ENCODE data around the gene ATP6V1B1.
"Not testable (repeated sequence)": the region's sequence is repeated elsewhere in the genome, so short reads cannot be mapped to it uniquely, and the experiment has no call there.

Gene ATP6V1B1

DNA sequence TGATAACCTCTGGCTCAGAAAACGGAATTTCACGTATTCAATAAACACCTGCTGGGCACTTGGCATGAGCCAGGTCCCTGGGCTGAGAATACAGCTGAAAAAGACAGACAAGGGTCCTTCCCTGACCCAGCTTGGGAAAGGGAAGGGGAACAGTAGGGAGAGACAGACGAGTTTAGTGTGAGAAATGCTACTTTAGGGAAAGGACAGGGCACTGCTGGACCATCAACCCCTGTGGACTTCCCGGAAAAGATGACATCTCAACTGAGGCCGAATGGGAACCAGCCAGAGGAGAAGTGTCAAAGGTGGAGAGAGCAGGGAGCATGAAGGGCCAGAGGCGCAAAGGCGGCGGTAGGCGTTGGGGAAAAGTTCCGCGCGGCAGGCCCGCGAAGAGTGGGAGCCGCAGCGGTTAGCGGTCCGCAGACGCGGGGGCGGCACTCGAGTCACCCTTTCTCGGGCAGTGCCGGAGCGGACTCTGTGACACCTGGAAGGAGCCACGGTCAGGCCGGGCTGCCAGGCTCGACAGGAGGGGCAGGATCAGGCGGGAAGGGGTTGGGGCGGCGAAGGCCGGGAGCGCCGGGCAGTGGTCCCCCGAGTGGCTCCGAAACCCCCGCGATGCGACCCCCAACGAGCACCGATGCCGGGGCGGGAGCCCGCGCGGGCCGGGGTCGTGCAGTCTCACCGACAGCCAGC is 58.5 kb downstream of the ATP6V1B1 start:
- no peak for DNase-seq

DNA sequence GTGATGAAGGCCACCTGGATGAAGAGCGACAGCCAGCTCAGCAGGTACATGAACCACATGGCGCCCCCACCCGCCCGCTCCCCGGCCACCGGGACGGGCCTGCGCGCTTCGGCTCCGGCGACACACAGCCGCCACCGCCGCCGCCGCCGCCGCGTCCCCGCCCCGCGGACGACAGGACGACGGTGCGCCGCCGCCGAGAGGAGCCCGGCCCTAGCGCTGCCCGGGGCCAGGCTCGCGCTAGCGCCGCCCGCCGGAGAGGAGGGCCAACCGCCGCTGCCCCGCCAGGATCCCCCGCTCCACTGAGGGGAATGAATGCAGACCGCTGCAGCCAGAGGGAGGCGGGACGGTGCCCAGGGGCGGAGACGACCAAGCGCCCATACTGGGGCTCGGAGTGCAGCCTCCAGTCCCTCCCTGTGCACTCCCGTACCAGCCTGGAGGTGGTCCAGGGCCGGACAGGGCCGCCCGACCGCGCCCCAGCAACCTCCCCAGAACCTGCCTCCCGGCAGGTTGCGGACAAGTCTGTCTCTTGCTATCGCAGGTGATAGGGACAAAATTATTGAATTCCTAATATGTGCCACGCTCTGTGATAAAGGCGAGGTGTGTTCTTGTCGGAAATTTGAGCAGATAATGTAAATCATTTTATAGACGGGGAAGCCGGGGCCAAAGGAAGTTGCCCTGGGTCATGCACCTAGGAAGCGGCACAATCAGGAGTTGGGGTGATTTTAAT is 59.2 kb downstream of the ATP6V1B1 start, which contains the start of gene TEX261:
Gene TEX261 (minus strand): TSS at position 175 of the 727 bp plus-strand sequence. CDS start 116 bp downstream, at position 59.
- DNase-seq = peak; percentile 91

- DNase-seq = no peak
Observed at GRCh38 chr2:70995426-70995729, 59.7 kb downstream of the ATP6V1B1 start.

- DNase-seq = not testable (repeated sequence)
Observed at GRCh38 chr2:70998885-70999284, 63.2 kb downstream of the ATP6V1B1 start.

- DNase-seq = no peak
Observed at GRCh38 chr2:70999362-70999761, 63.7 kb downstream of the ATP6V1B1 start.

DNA sequence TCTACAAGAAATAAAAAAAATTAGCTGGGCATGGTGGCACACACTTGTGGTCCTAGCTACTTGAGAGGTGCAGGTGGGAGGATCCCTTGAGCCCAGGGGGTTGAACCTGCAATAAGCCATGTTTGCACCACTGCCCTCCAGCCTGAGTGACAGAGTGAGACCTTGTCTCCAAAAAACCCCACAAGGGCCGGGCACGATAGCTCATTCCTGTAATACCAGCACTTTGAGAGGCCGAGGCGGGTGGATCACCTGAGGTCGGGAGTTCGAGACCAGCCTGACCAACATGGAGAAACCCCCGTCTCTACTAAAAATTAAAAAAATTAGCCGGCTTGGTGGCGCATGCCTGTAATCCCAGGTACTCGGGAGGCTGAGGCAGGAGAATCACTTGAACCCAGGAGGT is 64.2 kb downstream of the ATP6V1B1 start:
- DNase-seq = not testable (repeated sequence)

DNA sequence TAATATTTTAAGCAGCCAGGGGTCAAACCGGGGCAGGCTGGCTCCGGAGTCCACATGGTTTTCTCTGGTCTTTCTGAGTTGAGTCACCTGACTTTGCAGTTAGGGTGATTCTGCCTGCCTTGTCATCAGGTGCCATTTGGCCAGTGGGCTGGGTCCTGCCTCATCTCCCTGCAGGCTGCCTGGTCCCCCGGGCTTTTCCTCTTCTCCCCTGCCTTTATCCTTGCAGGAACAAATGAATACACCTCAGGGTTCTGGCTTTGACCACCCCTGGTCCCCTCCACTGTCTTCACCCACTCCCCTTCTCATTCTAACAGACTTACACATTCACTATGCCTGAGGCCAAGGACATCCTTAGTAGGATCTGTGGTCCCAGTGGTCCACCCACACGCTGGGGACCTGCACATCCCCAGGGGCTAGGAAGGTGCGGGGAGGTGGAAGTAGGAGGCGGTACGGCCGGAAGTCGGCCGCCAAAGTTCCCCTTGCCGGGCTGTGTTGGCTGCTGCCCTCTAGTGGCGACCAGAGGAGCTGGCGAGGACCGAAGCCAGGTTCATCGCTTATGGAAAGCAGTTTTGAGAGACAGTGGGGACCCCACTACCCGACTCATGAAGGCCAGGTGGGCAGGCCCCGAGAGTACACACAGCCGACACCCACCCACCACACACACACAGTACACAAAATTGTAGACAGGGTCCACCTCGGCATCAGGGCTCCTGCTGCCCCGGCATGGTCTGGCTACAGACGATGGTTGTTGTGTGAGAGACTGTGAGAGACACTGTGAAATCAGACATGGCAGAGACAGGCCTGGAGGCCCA is 65.3 kb downstream of the ATP6V1B1 start:
- peak; percentile 72 for DNase-seq

- no peak for DNase-seq
Observed at GRCh38 chr2:71001592-71001927, 65.9 kb downstream of the ATP6V1B1 start.

DNA sequence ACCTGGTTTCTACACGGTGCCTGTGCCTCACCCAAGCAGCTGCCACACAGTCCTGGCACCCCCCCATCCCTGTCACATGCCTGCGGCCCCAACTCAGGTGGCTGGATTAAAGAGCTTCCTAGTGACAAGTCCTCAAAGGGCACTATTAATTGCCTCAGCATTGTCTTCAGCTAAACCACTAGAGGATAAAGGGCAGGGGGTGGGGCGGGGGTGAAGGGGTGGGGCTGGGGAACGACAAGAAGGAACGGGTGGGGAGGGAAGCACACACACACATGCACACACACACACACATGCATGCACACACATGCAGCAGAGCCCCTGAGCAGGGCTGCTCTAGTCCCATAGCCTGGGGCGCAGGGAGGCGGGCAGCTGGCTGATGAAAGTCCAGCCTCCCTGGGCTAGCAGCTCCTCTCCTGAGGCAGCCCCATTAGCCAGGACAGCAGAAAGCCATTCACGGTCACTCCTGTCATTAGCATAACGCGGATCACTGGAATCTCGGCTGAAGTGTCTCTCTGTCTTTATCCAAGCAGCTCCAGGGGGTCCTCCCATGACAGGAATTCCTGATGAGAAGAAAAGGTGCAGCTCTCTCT is 66.4 kb downstream of the ATP6V1B1 start:
- DNase-seq = no peak

- no peak for DNase-seq
Observed at GRCh38 chr2:71003396-71003795, 67.7 kb downstream of the ATP6V1B1 start.

DNA sequence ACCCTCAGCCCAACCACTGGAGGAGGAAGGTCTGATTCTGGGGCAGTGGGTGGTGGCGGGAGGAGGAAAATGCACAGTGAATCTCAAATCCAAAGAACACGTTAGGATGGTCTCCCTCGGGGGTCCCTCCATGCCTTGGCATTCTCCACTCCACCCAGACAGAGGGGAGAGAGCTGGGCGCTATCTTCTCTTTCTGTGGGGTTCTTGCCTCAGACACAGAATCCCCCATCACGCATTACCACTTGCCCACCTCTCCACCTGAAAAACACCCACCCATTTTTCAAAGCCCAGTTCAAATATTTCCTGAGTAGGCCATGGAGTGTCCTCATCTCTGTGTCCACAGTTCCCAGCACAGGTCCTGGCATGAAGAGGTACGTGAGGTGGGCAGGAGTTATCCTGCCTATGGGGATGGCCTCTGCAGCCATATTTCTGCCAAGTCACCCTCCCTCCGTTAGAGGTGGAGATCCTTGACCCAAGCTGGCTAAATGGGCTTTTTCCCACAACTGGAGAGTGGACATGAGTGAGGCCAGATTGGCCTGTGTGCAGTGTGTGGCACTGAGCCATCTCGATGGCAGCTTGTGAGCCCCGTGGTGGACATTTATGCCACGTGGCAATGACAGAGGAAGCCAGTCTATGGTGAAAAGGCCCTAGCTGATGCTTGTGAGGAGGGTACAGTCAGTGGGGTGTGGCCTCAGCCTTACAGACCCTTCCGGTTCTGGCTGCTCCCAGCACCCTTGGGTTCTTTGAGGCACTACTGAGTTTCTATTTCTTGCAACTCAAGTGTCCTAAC is 68.5 kb downstream of the ATP6V1B1 start:
- DNase-seq = no peak

- DNase-seq = no peak
Observed at GRCh38 chr2:71004857-71005256, 69.2 kb downstream of the ATP6V1B1 start.

- no peak for DNase-seq
Observed at GRCh38 chr2:71005271-71006202, 69.8 kb downstream of the ATP6V1B1 start.

DNA sequence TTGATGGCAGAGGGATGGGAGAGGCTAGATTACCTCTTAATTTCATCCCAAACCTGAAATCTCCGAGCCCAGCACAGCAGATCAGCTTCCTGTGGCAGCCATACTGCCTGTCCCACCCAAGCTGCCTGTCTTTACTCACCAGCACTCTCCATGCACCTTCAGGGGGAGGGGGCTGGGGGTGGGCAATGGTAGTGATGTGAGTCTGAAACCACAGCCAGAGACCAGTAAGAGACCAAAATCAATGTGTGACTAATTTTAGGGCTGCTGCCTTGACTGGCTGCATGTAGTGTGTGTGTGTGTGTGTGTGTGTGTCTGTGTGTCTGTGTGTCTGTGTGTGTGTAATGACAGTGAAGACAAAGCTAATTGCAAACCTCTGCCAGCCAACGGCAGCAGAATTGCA is 70.6 kb downstream of the ATP6V1B1 start:
- DNase-seq = no peak

DNA sequence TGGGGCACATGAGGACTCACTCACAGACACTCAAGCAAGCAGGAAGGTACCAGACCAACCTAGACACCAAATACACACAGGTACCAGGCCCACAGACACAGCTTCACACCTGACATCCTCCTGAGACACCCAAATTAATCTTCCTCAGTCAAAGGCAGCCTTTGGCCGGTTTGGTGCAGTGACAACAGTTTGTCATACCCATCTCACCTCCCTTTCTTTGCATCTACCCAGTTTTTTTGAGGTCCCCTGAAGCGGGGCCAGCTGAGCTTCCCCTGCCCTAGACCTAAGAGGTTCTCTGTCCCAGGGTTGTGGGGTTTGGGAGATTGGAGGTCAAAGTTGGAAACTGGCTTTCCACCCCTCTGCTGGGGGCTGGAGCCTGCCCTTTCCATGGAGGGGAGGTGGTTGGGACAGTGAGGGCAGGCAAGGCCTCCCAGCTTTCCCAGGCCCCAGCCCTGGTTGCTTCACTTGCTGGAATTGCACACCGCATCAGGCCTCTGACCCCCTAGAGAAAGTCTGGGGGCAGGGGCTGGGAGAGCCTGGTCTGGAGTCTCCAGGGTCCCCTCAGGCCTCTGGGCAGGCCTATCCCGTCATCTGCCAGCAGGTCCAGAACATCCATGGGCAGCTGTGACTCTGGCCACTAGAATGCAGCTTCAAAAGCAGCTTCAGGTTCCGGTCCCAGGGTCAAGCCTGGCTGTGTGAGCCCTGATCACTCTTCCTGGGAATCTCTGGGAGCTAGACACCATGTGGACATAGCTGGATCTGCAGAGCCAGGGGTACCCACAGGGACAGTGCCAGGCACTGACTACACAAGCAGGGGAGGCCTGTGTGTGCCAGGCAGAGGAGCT is 71.5 kb downstream of the ATP6V1B1 start:
- DNase-seq = no peak

DNA sequence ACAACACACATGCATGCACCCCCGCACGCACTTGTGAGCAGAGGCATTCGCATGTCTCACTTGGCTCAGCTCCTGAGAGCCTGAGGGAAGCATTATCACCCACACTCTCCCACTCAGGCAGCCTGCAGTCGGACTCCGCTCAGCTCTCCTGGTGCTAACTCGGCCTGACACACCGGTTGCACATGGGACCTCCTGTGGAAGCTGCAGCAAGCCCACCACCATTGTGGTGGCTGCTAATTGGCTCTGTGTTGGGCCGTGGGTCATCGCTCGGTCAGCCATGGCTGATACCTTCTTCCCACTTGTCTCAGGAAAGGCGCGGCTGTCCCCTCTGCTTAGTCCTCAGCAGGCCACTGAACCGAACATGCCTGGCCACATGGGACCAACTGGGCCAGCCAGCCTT is 72.6 kb downstream of the ATP6V1B1 start:
- no peak for DNase-seq

- not testable (repeated sequence) for DNase-seq
Observed at GRCh38 chr2:71011786-71012185, 76.1 kb downstream of the ATP6V1B1 start.

All from midbrain (tissue), 1 donor.